ENCODE data around the gene WRAP53.

DNA sequence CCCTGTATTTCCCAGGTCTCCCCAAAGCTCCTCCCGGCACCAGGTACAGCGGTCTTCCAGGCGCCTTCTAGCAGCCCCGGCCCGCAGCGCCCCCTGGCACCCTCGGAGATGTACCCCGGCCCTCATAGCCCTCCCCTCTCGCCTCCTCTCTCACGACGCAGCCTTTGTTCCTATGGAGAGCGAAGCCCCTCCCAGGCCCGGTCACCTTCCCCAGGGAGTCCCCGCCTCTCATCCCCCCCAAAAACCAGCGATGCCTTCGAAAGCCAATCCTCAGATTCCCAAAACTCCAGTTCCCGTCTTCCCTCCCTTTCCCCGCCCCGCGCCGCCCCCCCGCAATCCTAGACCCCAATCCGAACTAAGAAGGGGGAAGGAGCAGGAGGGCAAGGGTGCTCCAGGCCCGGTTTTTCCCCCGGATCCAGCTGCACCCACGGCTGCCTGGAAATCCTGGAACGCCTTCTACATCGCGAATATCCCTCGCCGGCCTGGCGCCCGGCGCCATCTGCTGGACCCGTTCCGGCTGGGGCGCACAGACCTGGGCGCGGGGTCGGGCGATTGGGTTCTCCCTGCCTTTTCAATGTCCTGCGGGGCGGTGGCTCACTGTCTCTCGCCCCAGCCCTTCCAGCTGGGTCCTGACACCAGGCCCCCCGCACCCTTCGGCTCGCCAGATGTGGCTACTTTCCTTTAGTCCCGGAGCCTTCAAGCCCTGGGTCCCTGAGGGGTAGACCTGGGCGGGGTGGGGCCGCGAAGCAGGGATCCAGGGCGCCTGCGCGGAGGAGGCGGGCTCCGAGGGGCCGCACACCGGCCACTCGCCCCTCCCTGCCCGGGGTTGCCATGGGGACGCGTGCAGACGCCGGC lies 28.9 kb downstream of the WRAP53 start, which contains the start of gene DNAH2:
- TF ChIP-seq, protein P1, sequence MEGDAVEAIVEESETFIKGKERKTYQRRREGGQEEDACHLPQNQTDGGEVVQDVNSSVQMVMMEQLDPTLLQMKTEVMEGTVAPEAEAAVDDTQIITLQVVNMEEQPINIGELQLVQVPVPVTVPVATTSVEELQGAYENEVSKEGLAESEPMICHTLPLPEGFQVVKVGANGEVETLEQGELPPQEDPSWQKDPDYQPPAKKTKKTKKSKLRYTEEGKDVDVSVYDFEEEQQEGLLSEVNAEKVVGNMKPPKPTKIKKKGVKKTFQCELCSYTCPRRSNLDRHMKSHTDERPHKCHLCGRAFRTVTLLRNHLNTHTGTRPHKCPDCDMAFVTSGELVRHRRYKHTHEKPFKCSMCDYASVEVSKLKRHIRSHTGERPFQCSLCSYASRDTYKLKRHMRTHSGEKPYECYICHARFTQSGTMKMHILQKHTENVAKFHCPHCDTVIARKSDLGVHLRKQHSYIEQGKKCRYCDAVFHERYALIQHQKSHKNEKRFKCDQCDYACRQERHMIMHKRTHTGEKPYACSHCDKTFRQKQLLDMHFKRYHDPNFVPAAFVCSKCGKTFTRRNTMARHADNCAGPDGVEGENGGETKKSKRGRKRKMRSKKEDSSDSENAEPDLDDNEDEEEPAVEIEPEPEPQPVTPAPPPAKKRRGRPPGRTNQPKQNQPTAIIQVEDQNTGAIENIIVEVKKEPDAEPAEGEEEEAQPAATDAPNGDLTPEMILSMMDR (conservative IDR thresholded peaks at IDR 0.05 in 1 of 2, IDR thresholded peaks at IDR 0.05 in 1 of 2; ENCODE audit: extremely low read depth in 1 of 2, insufficient read depth in 1 of 2, low read depth in 1 of 2, low read length in 2 of 2): peak in 1 of 2 donors; percentile 73
- TF ChIP-seq EZH2 (IDR thresholded peaks at IDR 0.05; ENCODE audit: borderline replicate concordance, low read length): no peak

All from mammary epithelial cell (primary cell).